Stimulated activated CD4-positive, alpha-beta T cell treated with anti-CD3 and anti-CD28 coated beads, TNF-alpha, amount 100 ng/mL, for 48 hours (primary cell): ENCODE results near the gene HSD17B13.

ENCODE experiments used
- DNase-seq, 3 donors: peaks; one replicate each; pipeline ENCODE4 v3.0.0-alpha.2; 2020; ENCODE audit warnings: low read depth in 3 of 3

HSD17B13 gene

GRCh38 chr4:87268411-87268810, 54.3 kb downstream of the HSD17B13 start:
- DNase-seq = no peak

- DNase-seq = no peak
These were observed 55.7 kb downstream of the HSD17B13 start for GRCh38 chr4:87266986-87267385.

DNA sequence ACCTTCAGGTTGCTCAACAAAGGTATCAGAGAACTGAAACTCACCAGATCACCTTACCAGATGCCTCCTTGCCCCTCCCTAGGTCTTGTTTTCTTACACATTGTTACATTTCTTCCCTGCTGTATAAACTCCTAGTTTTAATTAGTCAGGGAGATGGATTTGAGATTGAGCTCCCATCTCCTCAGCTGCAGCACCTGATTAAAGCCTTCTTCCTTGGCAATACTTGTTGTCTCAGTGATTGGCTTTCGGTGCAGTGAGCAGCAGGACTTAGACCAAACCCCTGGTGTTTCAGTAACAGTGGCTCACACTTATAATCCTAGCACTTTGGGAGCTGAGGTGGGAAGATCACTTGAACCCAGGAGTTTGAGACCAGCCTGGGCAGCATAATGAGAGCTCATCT, 59.8 kb downstream of the HSD17B13 start:
- no peak for DNase-seq

DNA sequence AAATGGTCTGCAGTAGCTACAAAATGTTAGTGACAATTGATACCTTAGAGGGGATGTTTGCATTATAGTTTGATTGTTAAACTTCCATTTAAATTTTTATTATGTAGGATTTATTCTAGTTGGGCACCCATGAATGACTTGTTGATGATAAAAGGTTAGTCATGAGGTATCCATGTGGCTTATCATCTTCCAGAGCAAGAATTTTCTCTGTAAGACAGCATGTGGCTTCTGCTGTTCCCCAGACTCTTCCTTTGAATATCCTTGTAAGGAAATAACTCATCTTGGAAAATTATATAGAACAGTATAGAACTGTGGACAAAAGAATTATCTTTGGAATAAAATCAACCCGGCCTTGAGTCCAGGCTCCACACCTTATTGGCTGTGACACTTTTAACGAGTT, 62.2 kb downstream of the HSD17B13 start:
- DNase-seq = no peak

DNA sequence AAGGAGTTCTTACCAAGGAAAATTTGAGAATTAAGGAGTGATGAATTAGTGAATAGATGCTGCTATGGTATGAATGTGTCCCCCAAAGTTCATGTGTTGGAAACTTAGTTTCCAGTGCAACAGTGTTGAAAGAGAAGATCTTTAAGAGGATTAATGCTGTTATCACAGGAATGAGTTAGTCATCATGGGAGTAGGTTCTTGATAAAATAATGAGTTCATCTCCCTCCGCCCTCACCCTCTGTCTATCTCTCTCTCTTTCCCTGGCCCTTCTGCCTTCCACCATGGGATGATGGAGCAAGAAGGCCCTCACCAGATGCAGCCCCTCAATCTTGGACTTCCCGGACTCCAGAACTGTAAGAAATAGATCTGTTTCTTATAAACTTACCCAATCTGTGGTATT, 64.0 kb downstream of the HSD17B13 start:
- DNase-seq = no peak

GRCh38 chr4:87257523-87257922, 65.2 kb downstream of the HSD17B13 start:
- DNase-seq = no peak

DNA sequence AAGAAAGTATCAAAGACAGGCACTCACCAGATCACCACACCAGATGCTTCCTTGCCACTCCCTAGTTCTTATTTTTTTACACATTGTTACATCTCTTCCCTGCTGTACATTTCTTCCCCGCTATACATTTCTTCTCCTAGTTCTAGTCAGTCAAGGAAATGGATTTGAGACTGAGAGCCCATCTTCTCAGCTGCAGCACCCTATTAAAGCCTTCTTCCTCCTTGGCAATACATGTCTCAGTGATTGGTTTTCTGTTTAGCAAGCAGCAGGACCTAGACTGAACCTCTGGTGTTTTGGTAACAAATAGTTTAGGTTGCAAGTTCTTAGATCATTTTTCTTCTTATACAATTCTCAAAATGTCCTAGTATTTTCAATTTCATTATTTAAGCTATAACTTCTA, 66.9 kb downstream of the HSD17B13 start:
- no peak for DNase-seq
